ENCODE results near the gene LAMC3. TPM values are rescaled to one million over a fixed set of nuclear protein-coding genes. Genes with fewer than 3 reads are reported as not detected.

LAMC3 gene
- total RNA-seq, 2 experiments from 2014 or later = 0.66 to 1.7 TPM

DNA sequence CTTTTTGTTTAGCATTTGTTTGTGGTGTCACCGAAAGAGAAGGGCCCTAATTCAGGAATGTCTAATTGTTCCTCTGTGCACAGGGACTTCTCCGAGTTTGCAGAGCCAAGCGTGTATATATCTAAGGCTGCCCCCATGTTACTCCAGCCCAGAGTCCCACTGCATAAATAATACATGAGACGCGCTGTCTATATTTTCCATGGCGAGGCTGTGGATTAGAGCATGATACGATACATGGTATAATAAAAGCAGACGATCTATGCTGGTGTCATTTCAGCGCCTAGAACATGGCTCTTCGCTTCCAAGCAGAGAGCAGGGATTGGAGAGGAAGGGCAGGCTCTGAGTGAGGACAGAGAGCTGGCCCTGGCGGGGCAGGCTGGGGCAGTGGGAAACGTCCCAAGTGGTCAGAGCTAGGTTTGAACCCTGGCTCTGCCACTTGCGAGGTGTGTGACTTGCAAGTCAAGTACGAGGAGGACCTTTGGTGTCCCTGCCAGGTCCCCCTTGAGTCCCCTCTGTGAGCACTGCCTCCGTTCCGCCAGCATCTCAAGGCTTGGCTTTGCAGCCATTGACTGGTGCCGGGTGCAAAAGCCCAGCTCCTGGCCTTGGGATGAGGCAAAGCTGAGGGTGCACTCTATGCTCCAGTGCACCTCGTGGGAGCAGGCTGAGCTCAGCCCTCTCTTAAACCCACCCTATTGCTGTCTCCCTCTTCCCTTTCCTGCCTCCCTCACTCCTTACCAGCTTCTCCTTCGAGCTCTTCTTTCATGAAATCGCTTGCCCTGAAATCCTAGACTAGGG, 29.2 kb upstream of the LAMC3 start:
- no peaks in the 10 kb centered on the region for H3K9me3 Mint-ChIP-seq
- no peaks in the 10 kb centered on the region for H3K4me1 Mint-ChIP-seq (ENCODE audit: low read depth)
- H3K4me1 ChIP-seq (ENCODE audit: insufficient read depth, low read length) = no peaks in the 10 kb centered on the region
- intact Hi-C loops (cut with DNase I, micrococcal nuclease) = no loop called here
- CTCF ChIA-PET = no interaction called here
- POLR2A ChIA-PET = interaction anchor here (0.6 kb wide), 1 partner anchor 30 kb away, joined by 3 read pairs; no protein-coding TSS in a partner anchor
- TF ChIP-seq, protein P1, sequence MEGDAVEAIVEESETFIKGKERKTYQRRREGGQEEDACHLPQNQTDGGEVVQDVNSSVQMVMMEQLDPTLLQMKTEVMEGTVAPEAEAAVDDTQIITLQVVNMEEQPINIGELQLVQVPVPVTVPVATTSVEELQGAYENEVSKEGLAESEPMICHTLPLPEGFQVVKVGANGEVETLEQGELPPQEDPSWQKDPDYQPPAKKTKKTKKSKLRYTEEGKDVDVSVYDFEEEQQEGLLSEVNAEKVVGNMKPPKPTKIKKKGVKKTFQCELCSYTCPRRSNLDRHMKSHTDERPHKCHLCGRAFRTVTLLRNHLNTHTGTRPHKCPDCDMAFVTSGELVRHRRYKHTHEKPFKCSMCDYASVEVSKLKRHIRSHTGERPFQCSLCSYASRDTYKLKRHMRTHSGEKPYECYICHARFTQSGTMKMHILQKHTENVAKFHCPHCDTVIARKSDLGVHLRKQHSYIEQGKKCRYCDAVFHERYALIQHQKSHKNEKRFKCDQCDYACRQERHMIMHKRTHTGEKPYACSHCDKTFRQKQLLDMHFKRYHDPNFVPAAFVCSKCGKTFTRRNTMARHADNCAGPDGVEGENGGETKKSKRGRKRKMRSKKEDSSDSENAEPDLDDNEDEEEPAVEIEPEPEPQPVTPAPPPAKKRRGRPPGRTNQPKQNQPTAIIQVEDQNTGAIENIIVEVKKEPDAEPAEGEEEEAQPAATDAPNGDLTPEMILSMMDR (IDR thresholded peaks at IDR 0.05) = no peak
- H3K9me3 ChIP-seq (ENCODE audit: control insufficient read depth in 1 of 2, insufficient read depth in 1 of 2, low read length in 2 of 2) = peaks cover 0 to 9% of the 10 kb centered on the region in 2 experiments
- no peak overlapping the region for H3K27ac ChIP-seq (ENCODE audit: low read depth in 1 of 2, low read length in 2 of 2)
- no peak overlapping the region for H3K4me3 Mint-ChIP-seq
- H3K36me3 ChIP-seq (ENCODE audit: insufficient read depth, low read length) = no peaks in the 10 kb centered on the region
- peaks cover 0 to 3% of the 10 kb centered on the region in 2 experiments for H3K27me3 ChIP-seq (ENCODE audit: control insufficient read depth in 1 of 2, insufficient read depth in 2 of 2, low read length in 2 of 2)
- H3K36me3 Mint-ChIP-seq (ENCODE audit: low read depth) = no peaks in the 10 kb centered on the region
- ATAC-seq (ENCODE audit: poor library complexity) = no peak
- H3K27me3 Mint-ChIP-seq = peaks cover 17% of the 10 kb centered on the region
- H3K27ac Mint-ChIP-seq = no peak overlapping the region
- no peak for DNase-seq
- no peak overlapping the region for H3K4me3 ChIP-seq (ENCODE audit: low read length)

DNA sequence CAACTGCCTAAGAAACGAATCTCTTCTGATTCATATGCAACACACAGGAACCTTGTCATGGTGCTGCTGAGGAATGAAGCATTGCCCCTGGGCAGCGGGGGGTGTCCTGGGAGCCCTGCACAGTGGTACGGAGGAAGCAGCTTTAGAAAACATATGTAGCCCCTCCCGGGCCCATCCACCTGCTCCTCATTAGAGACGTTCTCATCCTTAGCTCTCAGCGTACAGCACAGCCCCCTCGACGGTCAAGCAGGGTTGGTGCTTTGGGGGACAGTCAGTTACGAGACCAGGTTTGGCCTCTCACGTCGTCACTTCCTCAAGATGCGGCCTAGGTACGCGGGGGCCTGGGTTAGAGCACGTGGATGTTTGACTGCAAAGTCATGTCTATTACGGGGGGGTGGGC, 28.4 kb upstream of the LAMC3 start:
- H3K9me3 Mint-ChIP-seq = no peaks in the 10 kb centered on the region
- H3K4me3 Mint-ChIP-seq = no peak overlapping the region
- CTCF ChIA-PET = no interaction called here
- H3K27me3 Mint-ChIP-seq = peaks cover 13% of the 10 kb centered on the region
- H3K4me1 Mint-ChIP-seq (ENCODE audit: low read depth) = no peaks in the 10 kb centered on the region
- Histone ChIP-seq H3K4me1 (ENCODE audit: insufficient read depth, low read length) (no peaks in the 10 kb centered on the region), H3K27me3 (ENCODE audit: control insufficient read depth in 1 of 2, insufficient read depth in 2 of 2, low read length in 2 of 2) (peaks cover 0 to 3% of the 10 kb centered on the region in 2 experiments), H3K27ac (ENCODE audit: low read depth in 1 of 2, low read length in 2 of 2) (no peak overlapping the region), H3K9me3 (ENCODE audit: control insufficient read depth in 1 of 2, insufficient read depth in 1 of 2, low read length in 2 of 2) (peaks cover 0 to 9% of the 10 kb centered on the region in 2 experiments), H3K36me3 (ENCODE audit: insufficient read depth, low read length) (no peaks in the 10 kb centered on the region), H3K4me3 (ENCODE audit: low read length) (no peak overlapping the region)
- POLR2A ChIA-PET = no interaction called here
- no peaks in the 10 kb centered on the region for H3K36me3 Mint-ChIP-seq (ENCODE audit: low read depth)
- DNase-seq (no peak), ATAC-seq (ENCODE audit: poor library complexity) (no peak)
- TF ChIP-seq, protein P1 (IDR thresholded peaks at IDR 0.05) = no peak
- intact Hi-C loops (cut with DNase I, micrococcal nuclease) = no loop called here
- no peak overlapping the region for H3K27ac Mint-ChIP-seq

DNA sequence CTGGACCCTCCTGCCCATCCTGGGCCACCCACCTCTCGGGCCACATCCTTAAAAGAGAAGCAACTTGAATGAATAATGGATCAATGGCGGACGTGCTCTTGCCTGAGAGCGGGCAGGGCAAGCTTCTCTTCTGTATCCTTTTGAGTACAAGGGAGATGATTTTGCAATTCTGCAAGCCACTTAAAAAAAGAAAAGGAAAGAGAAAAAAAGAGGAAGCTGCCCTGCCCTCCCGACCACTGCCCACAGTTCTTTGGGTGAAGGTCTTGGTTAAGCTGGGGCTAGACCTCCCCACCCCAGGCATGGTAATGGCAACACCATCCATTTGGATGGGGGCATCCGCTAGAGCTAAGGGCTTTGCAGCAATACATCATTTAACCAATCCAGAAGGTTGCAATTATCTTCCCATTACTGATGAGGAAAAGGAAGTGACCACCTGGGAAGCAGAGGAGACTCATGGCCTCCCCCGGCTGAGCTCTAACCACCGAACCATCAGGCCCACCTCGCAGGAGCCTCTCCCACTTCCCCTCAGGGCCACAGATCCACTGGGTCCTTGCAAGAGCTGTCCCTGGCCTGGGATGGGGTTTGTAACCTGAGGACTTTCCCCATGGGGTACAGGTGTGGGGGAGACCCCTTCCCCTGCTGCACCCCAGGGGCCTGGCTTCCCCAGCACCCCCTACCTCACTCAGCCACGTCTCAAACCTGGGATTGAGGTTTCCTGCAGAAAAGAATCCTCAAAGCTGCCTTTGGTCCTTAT, 27.8 kb upstream of the LAMC3 start:
- no peak for DNase-seq
- Mint-ChIP-seq H3K27ac (no peak overlapping the region), H3K27me3 (peaks cover 13% of the 10 kb centered on the region), H3K9me3 (no peaks in the 10 kb centered on the region), H3K4me3 (no peak overlapping the region), H3K4me1 (ENCODE audit: low read depth) (no peaks in the 10 kb centered on the region), H3K36me3 (ENCODE audit: low read depth) (no peaks in the 10 kb centered on the region)
- Histone ChIP-seq H3K4me1 (ENCODE audit: insufficient read depth, low read length) (no peaks in the 10 kb centered on the region), H3K9me3 (ENCODE audit: control insufficient read depth in 1 of 2, insufficient read depth in 1 of 2, low read length in 2 of 2) (peaks cover 0 to 9% of the 10 kb centered on the region in 2 experiments), H3K4me3 (ENCODE audit: low read length) (no peak overlapping the region), H3K36me3 (ENCODE audit: insufficient read depth, low read length) (no peaks in the 10 kb centered on the region), H3K27ac (ENCODE audit: low read depth in 1 of 2, low read length in 2 of 2) (no peak overlapping the region), H3K27me3 (ENCODE audit: control insufficient read depth in 1 of 2, insufficient read depth in 2 of 2, low read length in 2 of 2) (peaks cover 0 to 3% of the 10 kb centered on the region in 2 experiments)
- ChIA-PET POLR2A (no interaction called here), CTCF (interaction anchor here (0.6 kb wide), 1 partner anchor 162 kb away, joined by 4 read pairs; no protein-coding TSS in a partner anchor)
- TF ChIP-seq, protein P1 (IDR thresholded peaks at IDR 0.05) = no peak
- intact Hi-C loops (cut with DNase I, micrococcal nuclease) = no loop called here
- ATAC-seq (ENCODE audit: poor library complexity) = no peak
